OCI-LY3 (cell line): Measurements from ENCODE around the gene NDUFAF8.

Experiments used
- H2AFZ ChIP-seq: fragments of 200-600, 300-600 bp; shearing (Covaris generic); 2 replicates; pipeline ENCODE4 v1.6.0; 2014; ENCODE audit warnings: antibody characterized with exemption, low read depth, low read length
- H3K27ac ChIP-seq: fragments of 200-600, 300-600 bp; sonication (generic); 2 replicates; pipeline ENCODE4 v1.5.1; 2014; ENCODE audit warnings: mild to moderate bottlenecking, low read length, moderate library complexity, mixed read lengths
- H3K27me3 ChIP-seq: fragments of 200-600, 300-600 bp; sonication (generic); 2 replicates; pipeline ENCODE4 v1.6.1; 2014; ENCODE audit warnings: low read depth, low read length, mixed read lengths
- H3K36me3 ChIP-seq: fragments of 200-600, 300-600 bp; sonication (generic); replicated peaks from 2 replicates; pipeline ENCODE3; 2014; ENCODE audit warnings: low read depth, low read length, mixed read lengths
- H3K4me1 ChIP-seq: fragments of 300-600, 200-600 bp; sonication (generic); 2 replicates; pipeline ENCODE4 v1.6.1; 2014; ENCODE audit warnings: low read length, mixed read lengths
- H3K4me2 ChIP-seq: fragments of 200-600, 300-600 bp; sonication (generic); 2 replicates; pipeline ENCODE4 v1.6.1; 2014; ENCODE audit warnings: low read length, mixed read lengths
- H3K4me3 ChIP-seq: fragments of 300-600, 200-600 bp; sonication (generic); 2 replicates; pipeline ENCODE4 v1.5.1; 2014; ENCODE audit warnings: antibody characterized with exemption, mild to moderate bottlenecking, low read length, moderate library complexity
- H3K79me2 ChIP-seq: fragments of 300-600, 200-600 bp; shearing (Covaris generic); 2 replicates; pipeline ENCODE4 v1.6.1; 2014; ENCODE audit warnings: mild to moderate bottlenecking, low read length, mixed read lengths
- H3K9ac ChIP-seq: fragments of 300-600, 200-600 bp; shearing (Covaris generic); 2 replicates; pipeline ENCODE4 v1.6.0; 2014; ENCODE audit warnings: mild to moderate bottlenecking, low read length, moderate library complexity
- H3K9me3 ChIP-seq: fragments of 200-600, 300-600 bp; shearing (Covaris generic); 2 replicates; pipeline ENCODE4 v1.6.1; 2014; ENCODE audit warnings: low read length, mixed read lengths; ENCODE audit not compliant: insufficient read depth
- H4K20me1 ChIP-seq: fragments of 200-600, 300-600 bp; sonication (generic); 2 replicates; pipeline ENCODE4 v1.6.1; 2016; ENCODE audit warnings: low read length, mixed read lengths; ENCODE audit not compliant: insufficient read depth
- EZH2phosphoT487 ChIP-seq: fragments of 200-600 bp; shearing (Covaris generic); IDR thresholded peaks from 2 replicates; pipeline ENCODE4 v1.6.1; 2018; ENCODE audit warnings: antibody characterized with exemption, mixed run types, low read depth
- TF ChIP-seq, protein P1 (sequence below): fragments of 200-600, 300-600 bp; sonication (generic); IDR thresholded peaks from 2 replicates; pipeline ENCODE4 v1.5.1; 2014; ENCODE audit warnings: antibody characterized with exemption, low read length, low read depth

NDUFAF8 gene

DNA sequence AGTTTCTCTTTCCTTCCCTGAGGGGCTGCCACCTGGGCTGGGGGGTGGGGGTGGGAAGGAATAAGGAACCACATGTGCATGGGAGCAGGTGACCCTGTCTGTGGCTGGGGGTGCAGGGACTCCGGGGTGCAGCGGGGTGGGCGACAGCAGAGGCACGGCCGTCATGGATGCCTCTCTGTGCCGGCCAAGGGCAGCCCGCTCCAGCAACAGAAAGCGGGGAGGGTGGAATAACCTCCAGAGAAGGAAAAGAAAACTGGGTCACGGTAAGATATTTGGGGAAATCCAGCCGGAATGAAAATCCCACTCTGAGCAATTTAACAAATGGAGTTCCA is 4.2 kb downstream of the NDUFAF8 start:
- Histone ChIP-seq H3K9me3 (no peaks in the 10 kb centered on the region), H3K79me2 (peaks cover 33% of the 10 kb centered on the region), H3K27me3 (no peaks in the 10 kb centered on the region), H3K27ac (no peak overlapping the region), H3K4me2 (no peak overlapping the region), H3K9ac (no peak overlapping the region), H2AFZ (no peak overlapping the region), H3K4me1 (peaks cover 25% of the 10 kb centered on the region), H3K4me3 (no peak overlapping the region), H3K36me3 (peaks cover 22% of the 10 kb centered on the region), H4K20me1 (0 out of 2 replicates have a peak, but pooled peaks cover 7% of the 10 kb centered on the region)
- TF ChIP-seq, protein P1, sequence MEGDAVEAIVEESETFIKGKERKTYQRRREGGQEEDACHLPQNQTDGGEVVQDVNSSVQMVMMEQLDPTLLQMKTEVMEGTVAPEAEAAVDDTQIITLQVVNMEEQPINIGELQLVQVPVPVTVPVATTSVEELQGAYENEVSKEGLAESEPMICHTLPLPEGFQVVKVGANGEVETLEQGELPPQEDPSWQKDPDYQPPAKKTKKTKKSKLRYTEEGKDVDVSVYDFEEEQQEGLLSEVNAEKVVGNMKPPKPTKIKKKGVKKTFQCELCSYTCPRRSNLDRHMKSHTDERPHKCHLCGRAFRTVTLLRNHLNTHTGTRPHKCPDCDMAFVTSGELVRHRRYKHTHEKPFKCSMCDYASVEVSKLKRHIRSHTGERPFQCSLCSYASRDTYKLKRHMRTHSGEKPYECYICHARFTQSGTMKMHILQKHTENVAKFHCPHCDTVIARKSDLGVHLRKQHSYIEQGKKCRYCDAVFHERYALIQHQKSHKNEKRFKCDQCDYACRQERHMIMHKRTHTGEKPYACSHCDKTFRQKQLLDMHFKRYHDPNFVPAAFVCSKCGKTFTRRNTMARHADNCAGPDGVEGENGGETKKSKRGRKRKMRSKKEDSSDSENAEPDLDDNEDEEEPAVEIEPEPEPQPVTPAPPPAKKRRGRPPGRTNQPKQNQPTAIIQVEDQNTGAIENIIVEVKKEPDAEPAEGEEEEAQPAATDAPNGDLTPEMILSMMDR, result no peak
- TF ChIP-seq EZH2phosphoT487, result no peak

DNA sequence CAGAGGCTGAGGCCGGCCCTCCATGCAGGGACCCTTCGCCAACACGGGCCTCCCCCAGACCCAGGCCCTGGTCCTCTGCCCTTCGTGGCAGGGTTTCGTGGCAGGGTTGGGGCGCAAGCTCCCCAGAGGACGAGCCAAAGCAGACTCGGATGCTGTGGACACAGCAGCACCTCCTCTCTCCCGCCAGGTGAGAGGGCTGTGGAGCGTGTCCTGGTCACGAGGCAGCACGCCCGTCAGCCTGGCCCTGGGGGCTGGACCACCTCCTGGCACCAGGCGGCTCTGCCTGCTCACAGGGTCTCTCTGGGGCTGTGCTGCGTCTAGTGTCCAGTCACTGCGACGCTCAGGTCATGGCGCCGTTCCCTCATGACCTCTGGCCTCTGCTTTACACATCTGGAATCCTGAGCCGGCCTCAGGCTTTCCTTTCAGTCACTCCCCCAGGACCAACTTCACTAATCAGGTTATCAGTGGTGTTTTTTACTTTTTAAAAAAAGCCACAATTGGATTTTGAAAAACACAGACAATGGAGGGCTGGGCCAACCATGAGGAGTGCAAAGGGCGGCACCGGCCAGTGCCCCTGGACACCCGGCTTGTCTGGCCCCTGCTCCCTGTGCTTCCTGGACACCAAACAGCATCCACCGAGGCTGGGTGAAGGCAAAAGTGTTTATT is 5.4 kb downstream of the NDUFAF8 start:
- Histone ChIP-seq H3K36me3 (peaks cover 22% of the 10 kb centered on the region), H2AFZ (no peak overlapping the region), H3K27me3 (no peaks in the 10 kb centered on the region), H3K9me3 (no peaks in the 10 kb centered on the region), H3K27ac (0 out of 2 replicates have a peak overlapping the region, but pooled peaks have one; percentile 6), H3K79me2 (peaks cover 25% of the 10 kb centered on the region), H4K20me1 (peaks cover 7% of the 10 kb centered on the region; the same call in 1 of the 2 replicates), H3K9ac (no peak overlapping the region), H3K4me1 (peaks cover 25% of the 10 kb centered on the region), H3K4me3 (no peak overlapping the region), H3K4me2 (0 out of 2 replicates have a peak overlapping the region, but pooled peaks have one; percentile 24)
- TF ChIP-seq, protein P1, result no peak
- no peak for TF ChIP-seq EZH2phosphoT487

DNA sequence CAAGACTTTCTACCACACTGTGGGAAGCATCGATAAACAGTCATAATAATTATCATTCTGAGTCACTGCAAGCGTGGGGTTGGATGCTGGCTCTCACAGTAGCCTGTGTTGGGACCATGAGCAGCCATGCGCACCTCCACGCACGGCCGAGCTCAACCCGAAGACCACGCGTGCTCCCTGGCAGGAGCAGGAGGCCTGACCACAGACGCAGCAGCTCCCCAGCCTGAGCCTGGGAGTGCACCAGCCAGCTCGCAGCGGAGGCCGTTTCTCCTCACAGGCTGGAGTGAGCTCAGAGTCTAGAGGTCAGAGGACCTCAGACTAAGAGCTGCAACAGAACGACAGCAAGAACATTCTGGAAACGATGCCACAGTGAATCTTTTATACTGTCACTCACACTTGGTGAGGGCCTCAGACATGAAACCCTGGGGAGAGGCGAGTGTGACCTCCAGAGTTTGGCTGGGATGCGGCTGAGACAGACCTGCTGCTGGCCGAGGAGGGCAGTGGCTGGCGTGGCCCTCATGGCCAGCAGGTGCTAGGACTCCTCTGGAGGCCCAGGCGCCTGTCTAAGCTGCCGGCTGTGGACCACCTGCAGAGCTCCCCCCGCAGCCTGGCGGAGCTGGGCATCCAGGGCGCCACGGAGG is 6.0 kb downstream of the NDUFAF8 start:
- Histone ChIP-seq H3K27me3 (no peaks in the 10 kb centered on the region), H2AFZ (no peak overlapping the region), H3K9ac (no peak overlapping the region), H3K4me2 (0 out of 2 replicates have a peak overlapping the region, but pooled peaks have one; percentile 24), H3K4me3 (no peak overlapping the region), H3K79me2 (peaks cover 19% of the 10 kb centered on the region), H3K27ac (0 out of 2 replicates have a peak overlapping the region, but pooled peaks have one; percentile 6), H3K9me3 (no peaks in the 10 kb centered on the region), H3K4me1 (peaks cover 22% of the 10 kb centered on the region), H4K20me1 (peaks cover 9% of the 10 kb centered on the region; the same call in 1 of the 2 replicates), H3K36me3 (peaks cover 20% of the 10 kb centered on the region)
- TF ChIP-seq, protein P1, result no peak
- TF ChIP-seq EZH2phosphoT487, result no peak

DNA sequence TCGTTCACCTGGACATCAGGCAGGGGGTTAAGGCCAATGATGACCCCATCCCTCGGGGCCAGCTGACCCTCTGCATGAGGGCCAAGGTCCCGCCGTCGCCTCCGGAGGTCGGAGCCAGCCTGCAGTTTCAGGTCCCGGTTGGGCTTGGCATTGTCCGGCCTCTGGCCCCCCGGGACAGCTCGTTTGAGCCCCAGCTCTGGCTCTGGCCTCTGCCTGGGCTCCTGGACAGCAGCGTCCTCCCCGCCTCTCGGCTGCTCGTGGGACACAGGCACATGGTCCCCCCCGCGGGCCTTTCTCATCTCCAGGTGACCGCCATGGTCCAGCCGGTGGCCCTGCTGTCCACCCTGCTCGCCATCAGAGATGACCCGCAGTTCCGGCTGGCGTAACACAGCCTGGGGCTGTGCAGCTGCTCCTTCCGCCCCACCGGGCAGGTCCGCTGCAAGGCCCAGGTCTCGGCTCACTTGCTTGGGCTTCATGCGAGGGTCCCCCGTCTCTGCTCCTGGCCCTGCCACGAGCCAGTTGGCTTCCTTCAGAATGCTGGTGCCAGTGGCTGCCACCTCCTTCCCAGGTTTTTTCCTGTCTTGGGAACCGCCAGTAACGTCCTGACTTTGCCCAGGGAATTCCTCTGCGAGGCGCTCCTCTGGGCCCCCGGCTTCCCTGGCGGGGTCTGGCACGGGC is 6.7 kb downstream of the NDUFAF8 start:
- H3K9ac ChIP-seq, result no peak overlapping the region
- no peak overlapping the region for H3K4me2 ChIP-seq
- no peak for TF ChIP-seq EZH2phosphoT487
- TF ChIP-seq, protein P1, result no peak
- H4K20me1 ChIP-seq, result peaks cover 9% of the 10 kb centered on the region
- peaks cover 16% of the 10 kb centered on the region for H3K4me1 ChIP-seq
- no peaks in the 10 kb centered on the region for H3K9me3 ChIP-seq
- H3K4me3 ChIP-seq, result no peak overlapping the region
- H3K27ac ChIP-seq, result no peak overlapping the region
- H3K27me3 ChIP-seq, result no peaks in the 10 kb centered on the region
- peaks cover 12% of the 10 kb centered on the region for H3K79me2 ChIP-seq
- H3K36me3 ChIP-seq, result peaks cover 19% of the 10 kb centered on the region
- no peak overlapping the region for H2AFZ ChIP-seq
